Measurements from ENCODE around the gene TNIK.

- TF ChIP-seq REST (IDR thresholded peaks at IDR 0.05; ENCODE audit: insufficient read depth in 1 of 2, low read depth in 2 of 2, low read length in 2 of 2) (no peak), POLR2AphosphoS5 (IDR thresholded peaks at IDR 0.05; ENCODE audit: low read depth, low read length) (no peak), TAF1 (IDR thresholded peaks at IDR 0.05; ENCODE audit: borderline replicate concordance, insufficient read depth, low read length) (no peak), SIN3A (IDR thresholded peaks at IDR 0.05; ENCODE audit: borderline replicate concordance, insufficient read depth, low read length) (no peak)
Measured at GRCh38 chr3:171270541-171270940, 189.7 kb downstream of the TNIK start.

Measured in PFSK-1 (cell line).